ENCODE results near the gene PILRA. TPM values are rescaled to one million over a fixed set of nuclear protein-coding genes. Genes with fewer than 3 reads are reported as not detected.
"Not testable (repeated sequence)": the region's sequence is repeated elsewhere in the genome, so short reads cannot be mapped to it uniquely, and the experiment has no call there.

Gene PILRA
- total and polyA plus RNA-seq, 4 donors: 1.5 to 3.5 (median 3.1) TPM

DNA sequence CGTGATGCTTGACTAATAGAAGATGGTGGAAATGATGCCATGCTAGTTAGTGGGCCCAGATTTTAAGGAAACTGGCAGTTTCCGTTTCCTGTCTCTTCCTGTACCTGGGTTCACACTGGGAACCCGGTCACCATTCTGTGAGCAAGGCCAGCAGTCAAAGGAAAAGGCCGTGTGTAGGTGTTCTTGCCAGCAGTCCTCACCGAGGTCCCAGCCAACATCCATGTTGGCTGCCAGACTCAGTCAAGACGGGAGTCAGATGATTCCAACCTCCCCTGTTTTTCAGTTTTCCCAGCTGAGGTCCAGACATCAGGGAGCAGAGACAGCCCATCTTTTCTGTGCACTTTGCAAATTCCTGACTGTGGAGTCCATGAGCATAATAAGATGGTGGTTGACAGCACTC, 30.5 kb upstream of the PILRA start:
- Histone ChIP-seq H3K36me3 (ENCODE audit: control insufficient read depth in 4 of 4, insufficient read depth in 3 of 4, low read depth in 1 of 4, low read length in 3 of 4) (peaks cover 10 to 26% (median 24%) of the 10 kb centered on the region in 4 donors), H3K27ac (ENCODE audit: low read depth in 1 of 2, low read length in 2 of 2) (no peak overlapping the region), H3K9ac (ENCODE audit: low read depth in 1 of 2, low read length in 2 of 2) (no peak overlapping the region), H3K4me3 (ENCODE audit: low read depth in 1 of 3, low read length in 3 of 3) (no peak overlapping the region), H3K4me1 (ENCODE audit: control insufficient read depth in 4 of 4, insufficient read depth in 4 of 4, low read length in 3 of 4) (peaks cover 0 to 4% (median 0%) of the 10 kb centered on the region in 4 donors), H3K27me3 (ENCODE audit: control insufficient read depth in 4 of 4, insufficient read depth in 4 of 4, low read length in 3 of 4) (no peaks in the 10 kb centered on the region), H3K9me3 (ENCODE audit: control insufficient read depth in 4 of 4, low read length in 3 of 4) (no peaks in the 10 kb centered on the region)
- TF ChIP-seq GABPA (IDR thresholded peaks at IDR 0.05 in 1 of 2, conservative IDR thresholded peaks at IDR 0.05 in 1 of 2): no peak
- TF ChIP-seq RAD21 (IDR thresholded peaks at IDR 0.05): no peak
- TF ChIP-seq, protein P1, sequence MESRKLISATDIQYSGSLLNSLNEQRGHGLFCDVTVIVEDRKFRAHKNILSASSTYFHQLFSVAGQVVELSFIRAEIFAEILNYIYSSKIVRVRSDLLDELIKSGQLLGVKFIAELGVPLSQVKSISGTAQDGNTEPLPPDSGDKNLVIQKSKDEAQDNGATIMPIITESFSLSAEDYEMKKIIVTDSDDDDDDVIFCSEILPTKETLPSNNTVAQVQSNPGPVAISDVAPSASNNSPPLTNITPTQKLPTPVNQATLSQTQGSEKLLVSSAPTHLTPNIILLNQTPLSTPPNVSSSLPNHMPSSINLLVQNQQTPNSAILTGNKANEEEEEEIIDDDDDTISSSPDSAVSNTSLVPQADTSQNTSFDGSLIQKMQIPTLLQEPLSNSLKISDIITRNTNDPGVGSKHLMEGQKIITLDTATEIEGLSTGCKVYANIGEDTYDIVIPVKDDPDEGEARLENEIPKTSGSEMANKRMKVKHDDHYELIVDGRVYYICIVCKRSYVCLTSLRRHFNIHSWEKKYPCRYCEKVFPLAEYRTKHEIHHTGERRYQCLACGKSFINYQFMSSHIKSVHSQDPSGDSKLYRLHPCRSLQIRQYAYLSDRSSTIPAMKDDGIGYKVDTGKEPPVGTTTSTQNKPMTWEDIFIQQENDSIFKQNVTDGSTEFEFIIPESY (IDR thresholded peaks at IDR 0.05): no peak
- no peak for TF ChIP-seq SP1 (IDR thresholded peaks at IDR 0.05)
- TF ChIP-seq JUND (IDR thresholded peaks at IDR 0.05): no peak
- no peak for TF ChIP-seq TAF1 (conservative IDR thresholded peaks at IDR 0.05)
- TF ChIP-seq HNF4A (conservative IDR thresholded peaks at IDR 0.05): no peak
- TF ChIP-seq EGR1 (IDR thresholded peaks at IDR 0.05; ENCODE audit: low read depth in 2 of 2): no peak
- TF ChIP-seq, protein P2, sequence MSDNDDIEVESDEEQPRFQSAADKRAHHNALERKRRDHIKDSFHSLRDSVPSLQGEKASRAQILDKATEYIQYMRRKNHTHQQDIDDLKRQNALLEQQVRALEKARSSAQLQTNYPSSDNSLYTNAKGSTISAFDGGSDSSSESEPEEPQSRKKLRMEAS (IDR thresholded peaks at IDR 0.05): no peak
- no peak for TF ChIP-seq RXRA (IDR thresholded peaks at IDR 0.05)
- no peak for TF ChIP-seq FOXA1 (IDR thresholded peaks at IDR 0.05)
- TF ChIP-seq, protein P3, sequence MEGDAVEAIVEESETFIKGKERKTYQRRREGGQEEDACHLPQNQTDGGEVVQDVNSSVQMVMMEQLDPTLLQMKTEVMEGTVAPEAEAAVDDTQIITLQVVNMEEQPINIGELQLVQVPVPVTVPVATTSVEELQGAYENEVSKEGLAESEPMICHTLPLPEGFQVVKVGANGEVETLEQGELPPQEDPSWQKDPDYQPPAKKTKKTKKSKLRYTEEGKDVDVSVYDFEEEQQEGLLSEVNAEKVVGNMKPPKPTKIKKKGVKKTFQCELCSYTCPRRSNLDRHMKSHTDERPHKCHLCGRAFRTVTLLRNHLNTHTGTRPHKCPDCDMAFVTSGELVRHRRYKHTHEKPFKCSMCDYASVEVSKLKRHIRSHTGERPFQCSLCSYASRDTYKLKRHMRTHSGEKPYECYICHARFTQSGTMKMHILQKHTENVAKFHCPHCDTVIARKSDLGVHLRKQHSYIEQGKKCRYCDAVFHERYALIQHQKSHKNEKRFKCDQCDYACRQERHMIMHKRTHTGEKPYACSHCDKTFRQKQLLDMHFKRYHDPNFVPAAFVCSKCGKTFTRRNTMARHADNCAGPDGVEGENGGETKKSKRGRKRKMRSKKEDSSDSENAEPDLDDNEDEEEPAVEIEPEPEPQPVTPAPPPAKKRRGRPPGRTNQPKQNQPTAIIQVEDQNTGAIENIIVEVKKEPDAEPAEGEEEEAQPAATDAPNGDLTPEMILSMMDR (IDR thresholded peaks at IDR 0.05; ENCODE audit: low read depth, low read length, missing input control): no peak
- TF ChIP-seq, protein P4, sequence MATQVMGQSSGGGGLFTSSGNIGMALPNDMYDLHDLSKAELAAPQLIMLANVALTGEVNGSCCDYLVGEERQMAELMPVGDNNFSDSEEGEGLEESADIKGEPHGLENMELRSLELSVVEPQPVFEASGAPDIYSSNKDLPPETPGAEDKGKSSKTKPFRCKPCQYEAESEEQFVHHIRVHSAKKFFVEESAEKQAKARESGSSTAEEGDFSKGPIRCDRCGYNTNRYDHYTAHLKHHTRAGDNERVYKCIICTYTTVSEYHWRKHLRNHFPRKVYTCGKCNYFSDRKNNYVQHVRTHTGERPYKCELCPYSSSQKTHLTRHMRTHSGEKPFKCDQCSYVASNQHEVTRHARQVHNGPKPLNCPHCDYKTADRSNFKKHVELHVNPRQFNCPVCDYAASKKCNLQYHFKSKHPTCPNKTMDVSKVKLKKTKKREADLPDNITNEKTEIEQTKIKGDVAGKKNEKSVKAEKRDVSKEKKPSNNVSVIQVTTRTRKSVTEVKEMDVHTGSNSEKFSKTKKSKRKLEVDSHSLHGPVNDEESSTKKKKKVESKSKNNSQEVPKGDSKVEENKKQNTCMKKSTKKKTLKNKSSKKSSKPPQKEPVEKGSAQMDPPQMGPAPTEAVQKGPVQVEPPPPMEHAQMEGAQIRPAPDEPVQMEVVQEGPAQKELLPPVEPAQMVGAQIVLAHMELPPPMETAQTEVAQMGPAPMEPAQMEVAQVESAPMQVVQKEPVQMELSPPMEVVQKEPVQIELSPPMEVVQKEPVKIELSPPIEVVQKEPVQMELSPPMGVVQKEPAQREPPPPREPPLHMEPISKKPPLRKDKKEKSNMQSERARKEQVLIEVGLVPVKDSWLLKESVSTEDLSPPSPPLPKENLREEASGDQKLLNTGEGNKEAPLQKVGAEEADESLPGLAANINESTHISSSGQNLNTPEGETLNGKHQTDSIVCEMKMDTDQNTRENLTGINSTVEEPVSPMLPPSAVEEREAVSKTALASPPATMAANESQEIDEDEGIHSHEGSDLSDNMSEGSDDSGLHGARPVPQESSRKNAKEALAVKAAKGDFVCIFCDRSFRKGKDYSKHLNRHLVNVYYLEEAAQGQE (IDR thresholded peaks at IDR 0.05): no peak
- no peak for TF ChIP-seq YY1 (IDR thresholded peaks at IDR 0.05)
- DNase-seq (ENCODE audit: low spot score): no peak
- 55% methylated on average over 6 of the region's 6 CpGs for WGBS

DNA sequence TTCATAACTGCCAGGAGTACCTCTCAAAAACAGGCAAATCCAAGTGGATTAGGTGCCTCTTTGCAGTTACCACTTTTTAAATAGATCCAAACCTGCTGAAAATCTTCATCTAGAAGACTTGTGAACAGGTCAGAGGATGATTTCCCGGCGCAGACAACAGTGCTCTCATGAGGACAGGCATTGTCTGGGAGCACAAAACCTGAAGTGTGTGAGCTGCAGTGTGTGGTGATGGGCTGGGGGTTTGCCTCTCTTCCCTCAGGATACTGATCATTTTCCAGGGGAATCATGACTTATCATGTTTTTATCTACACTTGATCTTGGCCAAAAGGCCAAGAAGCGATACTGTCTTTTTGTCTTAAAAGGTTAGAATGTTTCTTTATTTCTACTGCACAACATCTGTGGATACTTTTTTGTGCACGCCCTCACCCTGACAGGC, 29.1 kb upstream of the PILRA start:
- 91% methylated on average over 3 of the region's 4 CpGs for WGBS
- H3K36me3 ChIP-seq (ENCODE audit: control insufficient read depth in 4 of 4, insufficient read depth in 3 of 4, low read depth in 1 of 4, low read length in 3 of 4): peaks cover 13 to 32% (median 27%) of the 10 kb centered on the region in 4 donors
- not testable (repeated sequence) for H3K4me3 ChIP-seq (ENCODE audit: low read depth in 1 of 3, low read length in 3 of 3); DNase-seq (ENCODE audit: low spot score); H3K27me3 ChIP-seq (ENCODE audit: control insufficient read depth in 4 of 4, insufficient read depth in 4 of 4, low read length in 3 of 4); H3K4me1 ChIP-seq (ENCODE audit: control insufficient read depth in 4 of 4, insufficient read depth in 4 of 4, low read length in 3 of 4); H3K9me3 ChIP-seq (ENCODE audit: control insufficient read depth in 4 of 4, low read length in 3 of 4); H3K9ac ChIP-seq (ENCODE audit: low read depth in 1 of 2, low read length in 2 of 2); H3K27ac ChIP-seq (ENCODE audit: low read depth in 1 of 2, low read length in 2 of 2)
- peak in 1 of 2 donors; percentile 39 for TF ChIP-seq RAD21 (IDR thresholded peaks at IDR 0.05)
